Activated CD4-positive, alpha-beta T cell treated with anti-CD3 and anti-CD28 coated beads, Interleukin-2, amount 10 ng/mL, durations not matched to agents 24 days and 14 days (primary cell): ENCODE measurements around the gene TNFRSF4. TPM values are rescaled to one million over a fixed set of nuclear protein-coding genes. Genes with fewer than 3 reads are reported as not detected.

Experiments
- DNase-seq: peaks from one replicate; pipeline ENCODE4 v3.0.0; 2022
- H3K27ac Mint-ChIP-seq: one replicate; pipeline ENCODE4 v1.8.0; 2022; ENCODE audit warnings: mild to moderate bottlenecking, mixed read lengths
- H3K27me3 Mint-ChIP-seq: one replicate; pipeline ENCODE4 v1.8.0; 2022; ENCODE audit warnings: mixed read lengths
- H3K36me3 Mint-ChIP-seq: one replicate; pipeline ENCODE4 v1.8.0; 2022; ENCODE audit warnings: low read depth, mild to moderate bottlenecking, mixed read lengths
- H3K4me1 Mint-ChIP-seq: one replicate; pipeline ENCODE4 v1.8.0; 2021; ENCODE audit warnings: mixed read lengths
- H3K4me3 Mint-ChIP-seq: one replicate; pipeline ENCODE4 v1.8.0; 2022; ENCODE audit warnings: mild to moderate bottlenecking, moderate library complexity, mixed read lengths
- H3K9me3 Mint-ChIP-seq: one replicate; pipeline ENCODE4 v1.8.0; 2021; ENCODE audit warnings: mixed read lengths
- intact Hi-C: fragments of 100-400 bp; cut with micrococcal nuclease; formaldehyde crosslinking; loops from one replicate; pipeline ENCODE4 v1.15.1; 2023
- total RNA-seq: library from RNA; stranded (reverse); gene quantifications from 2 replicates; pipeline ENCODE4 v1.2.3, GENCODE V29; 2022

The TNFRSF4 gene
- total RNA-seq, 1 donor from 2014 or later: 702 TPM

GRCh38 chr1:1211541-1212441 lies 2.2 kb downstream of the TNFRSF4 start:
- H3K27me3 Mint-ChIP-seq: no peaks in the 10 kb centered on the region
- intact Hi-C loops: loop anchor here (10.0 kb wide), 1 partner anchor 197 kb away; the partner anchor contains the start of gene ISG15

DNA sequence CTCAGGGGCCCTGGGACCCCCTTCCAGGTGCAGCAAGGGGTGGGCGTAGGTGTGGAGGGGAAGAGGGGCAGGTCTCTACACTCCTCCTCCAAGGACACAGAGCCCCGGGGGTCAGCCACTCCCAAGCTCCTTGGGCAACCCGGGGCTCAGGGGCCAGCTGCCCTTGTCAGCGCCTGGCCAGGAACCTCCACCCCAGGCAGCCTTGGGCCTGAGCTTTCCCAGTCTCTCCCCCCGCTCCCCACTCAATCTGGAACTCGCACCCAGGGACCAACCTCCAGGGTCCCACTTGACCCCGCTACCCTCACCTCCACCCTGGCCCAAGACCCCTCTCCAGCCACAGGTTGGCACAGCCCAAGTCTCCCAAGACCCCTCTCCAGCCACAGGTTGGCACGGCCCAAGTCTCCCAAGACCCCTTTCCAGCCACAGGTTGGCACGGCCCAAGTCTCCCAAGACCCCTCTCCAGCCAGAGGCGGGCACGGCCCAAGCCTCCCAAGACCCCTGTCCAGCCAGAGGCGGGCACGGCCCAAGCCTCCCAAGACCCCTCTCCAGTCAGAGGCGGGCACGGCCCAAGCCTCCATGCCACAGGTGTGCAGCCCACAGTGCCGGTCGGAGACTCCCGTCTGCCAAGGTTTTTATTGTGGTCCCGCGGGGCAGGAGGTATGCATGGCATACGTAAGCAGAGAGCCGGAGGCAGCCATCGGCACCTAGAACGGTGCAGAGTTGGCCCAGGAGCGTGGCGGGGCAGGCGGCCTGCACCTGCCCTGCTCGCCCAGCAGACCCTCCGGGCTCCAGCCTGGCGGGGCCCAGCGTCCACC lies 3.0 kb downstream of the TNFRSF4 start:
- intact Hi-C loops: loop anchor here (10.0 kb wide), 1 partner anchor 196 kb away; the partner anchor contains the start of gene ISG15
- Mint-ChIP-seq H3K36me3 (peaks cover 47% of the 10 kb centered on the region), H3K27me3 (no peaks in the 10 kb centered on the region), H3K9me3 (no peaks in the 10 kb centered on the region), H3K4me1 (peaks cover 44% of the 10 kb centered on the region), H3K27ac (peak overlapping the region; percentile 70), H3K4me3 (peak overlapping the region; percentile 77)
- no peak for DNase-seq

More at GRCh38 chr1:1211541-1212441, 2.2 kb downstream of the TNFRSF4 start:
- peaks cover 53% of the 10 kb centered on the region for H3K36me3 Mint-ChIP-seq
- peak overlapping the region; percentile 78 for H3K27ac Mint-ChIP-seq
- DNase-seq: no peak
- H3K4me3 Mint-ChIP-seq: peak overlapping the region; percentile 81
- H3K4me1 Mint-ChIP-seq: peaks cover 50% of the 10 kb centered on the region
- no peaks in the 10 kb centered on the region for H3K9me3 Mint-ChIP-seq

DNA sequence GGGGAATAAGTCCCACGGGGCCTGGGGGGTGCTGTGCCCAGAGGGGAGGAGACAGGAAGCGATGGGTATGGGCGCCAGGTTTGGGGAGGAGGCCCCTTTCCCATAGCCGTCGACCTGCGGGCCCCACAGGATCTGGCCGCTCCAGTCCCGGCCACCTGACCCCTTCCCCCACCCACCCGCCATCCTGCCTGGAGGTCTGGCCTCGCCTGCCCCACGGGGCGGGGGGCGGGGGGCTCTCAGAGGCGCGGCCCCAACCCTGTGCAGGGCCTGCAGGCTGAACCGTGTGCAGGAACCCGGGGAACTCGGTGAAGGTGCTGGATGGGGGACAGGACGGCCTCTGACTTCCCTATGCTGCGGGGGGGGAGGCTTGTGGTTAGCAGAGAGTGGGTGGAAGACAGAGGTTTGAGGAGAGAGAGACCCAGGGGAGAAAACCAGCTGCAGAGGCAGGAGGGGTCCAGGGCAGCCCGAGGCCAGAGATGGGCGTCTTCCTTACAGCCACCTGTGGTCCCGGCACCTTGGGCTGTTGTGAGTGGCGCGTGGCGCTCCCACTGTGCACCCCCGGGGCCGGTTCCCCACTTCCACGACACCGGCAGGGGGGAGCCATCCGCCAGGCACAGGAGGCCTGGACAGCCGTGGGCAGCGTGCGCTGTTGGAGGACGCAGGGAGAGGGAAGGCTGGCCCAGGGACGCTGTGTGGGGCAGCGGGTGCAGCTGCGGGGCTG lies 5.1 kb downstream of the TNFRSF4 start:
- intact Hi-C loops: loop anchor here (1.0 to 10.0 kb wide), 7 partner anchors 8 to 174 kb away; partner anchors contain the start of genes ACAP3 and PUSL1
- Mint-ChIP-seq H3K9me3 (no peaks in the 10 kb centered on the region), H3K4me1 (peaks cover 30% of the 10 kb centered on the region), H3K27ac (peak overlapping the region; percentile 98), H3K36me3 (peaks cover 47% of the 10 kb centered on the region), H3K27me3 (no peaks in the 10 kb centered on the region), H3K4me3 (peak overlapping the region; percentile 91)
- DNase-seq: peak; percentile 82

- H3K36me3 Mint-ChIP-seq: peaks cover 41% of the 10 kb centered on the region
- intact Hi-C loops: loop anchor here (5.0 to 10.0 kb wide), 5 partner anchors 45 to 173 kb away; partner anchors contain the start of genes ACAP3 and PUSL1
Observed at GRCh38 chr1:1207571-1207892, 6.4 kb downstream of the TNFRSF4 start.

DNA sequence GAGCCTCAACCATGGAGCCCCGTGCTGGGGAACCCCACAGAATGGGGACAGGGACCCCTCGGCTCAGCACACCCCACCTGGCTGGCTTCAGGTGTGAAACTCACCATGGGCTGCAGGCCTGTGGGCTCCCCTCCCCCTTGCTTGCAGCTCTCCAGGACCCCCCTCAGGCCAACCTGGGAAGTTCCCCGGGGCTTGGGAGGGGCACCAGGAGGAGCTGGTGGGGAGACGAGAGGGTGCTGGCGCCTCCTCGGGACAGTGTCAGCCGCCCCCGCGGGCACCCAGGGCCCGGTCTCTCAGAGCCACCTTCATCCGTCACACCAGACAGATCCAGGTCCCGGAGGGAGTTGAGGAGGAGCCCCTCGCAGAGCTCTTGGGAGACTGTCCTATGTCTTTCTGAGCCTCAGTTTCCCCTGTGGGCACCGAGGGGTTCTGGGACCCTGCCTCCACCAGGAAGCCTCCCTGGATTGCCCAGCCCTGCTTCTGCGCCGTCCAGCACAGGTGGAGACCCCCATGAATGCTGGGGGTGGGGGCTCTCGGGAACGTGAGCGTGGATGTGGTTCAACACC lies 6.9 kb downstream of the TNFRSF4 start:
- Mint-ChIP-seq H3K36me3 (peaks cover 38% of the 10 kb centered on the region), H3K27ac (peak overlapping the region; percentile 98), H3K27me3 (no peaks in the 10 kb centered on the region), H3K4me1 (peaks cover 30% of the 10 kb centered on the region), H3K4me3 (peak overlapping the region; percentile 91), H3K9me3 (no peaks in the 10 kb centered on the region)
- intact Hi-C loops: loop anchor here (5.0 to 10.0 kb wide), 5 partner anchors 45 to 172 kb away; partner anchors contain the start of genes ACAP3 and PUSL1
- DNase-seq: no peak

More at GRCh38 chr1:1207571-1207892, 6.4 kb downstream of the TNFRSF4 start:
- peak overlapping the region; percentile 98 for H3K27ac Mint-ChIP-seq
- H3K9me3 Mint-ChIP-seq: no peaks in the 10 kb centered on the region
- peaks cover 30% of the 10 kb centered on the region for H3K4me1 Mint-ChIP-seq
- H3K4me3 Mint-ChIP-seq: peak overlapping the region; percentile 91
- DNase-seq: no peak
- no peaks in the 10 kb centered on the region for H3K27me3 Mint-ChIP-seq

GRCh38 chr1:1206376-1206965 lies 7.5 kb downstream of the TNFRSF4 start, which contains the start of gene TNFRSF18:
TSS of gene TNFRSF18 (minus strand) at chr1:1206592. CDS start at chr1:1206571, 21 bp downstream.
- Mint-ChIP-seq H3K27ac (peak within 1 kb of the TSS; percentile 98), H3K36me3 (peaks cover 37% of the 10 kb centered on the region), H3K27me3 (no peaks in the 10 kb centered on the region), H3K4me3 (peak within 1 kb of the TSS; percentile 91), H3K4me1 (peaks cover 30% of the 10 kb centered on the region), H3K9me3 (no peaks in the 10 kb centered on the region)
- intact Hi-C loops: loop anchor here (5.0 to 10.0 kb wide), 5 partner anchors 46 to 172 kb away; partner anchors contain the start of genes ACAP3 and PUSL1
- peak; percentile 84 for DNase-seq

- H3K9me3 Mint-ChIP-seq: no peaks in the 10 kb centered on the region
- peak overlapping the region; percentile 88 for H3K4me3 Mint-ChIP-seq
- H3K27me3 Mint-ChIP-seq: no peaks in the 10 kb centered on the region
- H3K27ac Mint-ChIP-seq: peak overlapping the region; percentile 77
- no peak for DNase-seq
- H3K4me1 Mint-ChIP-seq: peaks cover 27% of the 10 kb centered on the region
- intact Hi-C loops: loop anchor here (5.0 to 10.0 kb wide), 5 partner anchors 46 to 171 kb away; partner anchors contain the start of genes ACAP3 and PUSL1
- peaks cover 33% of the 10 kb centered on the region for H3K36me3 Mint-ChIP-seq
Observed at GRCh38 chr1:1205769-1206375, 8.1 kb downstream of the TNFRSF4 start.

DNA sequence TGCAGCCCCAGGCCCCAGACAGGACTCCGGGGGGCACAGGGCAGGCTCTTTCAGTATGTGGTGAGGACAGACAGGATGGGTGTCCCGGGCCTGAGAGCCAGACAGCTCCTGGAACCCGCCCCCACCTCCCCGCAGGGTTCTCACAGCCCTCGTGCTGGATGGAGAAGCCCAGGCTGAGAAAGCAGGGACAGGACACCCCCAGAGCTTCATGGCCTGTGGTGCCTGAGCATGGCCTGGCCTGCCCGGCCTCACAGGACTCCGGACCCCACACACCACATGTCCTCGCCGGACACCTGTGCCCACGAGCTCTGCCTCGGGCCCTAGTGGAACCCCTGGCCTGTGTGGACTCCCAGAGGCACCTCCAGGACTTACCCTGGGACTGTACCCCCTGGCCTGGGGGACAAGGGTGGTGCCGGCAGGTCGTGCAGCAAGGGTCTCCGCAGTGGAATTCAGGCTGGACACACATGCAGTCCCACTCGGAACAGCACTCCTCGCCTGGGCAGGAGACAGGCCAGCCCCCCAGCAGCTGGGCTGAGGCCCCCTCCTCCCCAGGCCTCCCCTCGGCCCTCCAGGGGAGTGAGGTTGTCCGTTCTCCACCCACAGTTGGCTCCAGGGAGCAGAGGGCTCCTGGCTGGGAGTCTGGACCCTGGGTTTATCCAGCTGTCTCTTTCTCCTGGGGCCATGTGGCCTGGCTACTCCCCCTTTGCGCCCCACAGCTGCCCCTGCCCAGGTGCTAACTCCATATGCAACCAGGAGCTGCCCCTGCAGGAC lies 8.8 kb downstream of the TNFRSF4 start:
- peak overlapping the region; percentile 77 for H3K27ac Mint-ChIP-seq
- no peaks in the 10 kb centered on the region for H3K27me3 Mint-ChIP-seq
- no peak for DNase-seq
- H3K36me3 Mint-ChIP-seq: peaks cover 29% of the 10 kb centered on the region
- peaks cover 27% of the 10 kb centered on the region for H3K4me1 Mint-ChIP-seq
- intact Hi-C loops: loop anchor here (5.0 to 10.0 kb wide), 6 partner anchors 47 to 170 kb away; partner anchors contain the start of genes ACAP3, PUSL1 and UBE2J2
- peak overlapping the region; percentile 88 for H3K4me3 Mint-ChIP-seq
- no peaks in the 10 kb centered on the region for H3K9me3 Mint-ChIP-seq

DNA sequence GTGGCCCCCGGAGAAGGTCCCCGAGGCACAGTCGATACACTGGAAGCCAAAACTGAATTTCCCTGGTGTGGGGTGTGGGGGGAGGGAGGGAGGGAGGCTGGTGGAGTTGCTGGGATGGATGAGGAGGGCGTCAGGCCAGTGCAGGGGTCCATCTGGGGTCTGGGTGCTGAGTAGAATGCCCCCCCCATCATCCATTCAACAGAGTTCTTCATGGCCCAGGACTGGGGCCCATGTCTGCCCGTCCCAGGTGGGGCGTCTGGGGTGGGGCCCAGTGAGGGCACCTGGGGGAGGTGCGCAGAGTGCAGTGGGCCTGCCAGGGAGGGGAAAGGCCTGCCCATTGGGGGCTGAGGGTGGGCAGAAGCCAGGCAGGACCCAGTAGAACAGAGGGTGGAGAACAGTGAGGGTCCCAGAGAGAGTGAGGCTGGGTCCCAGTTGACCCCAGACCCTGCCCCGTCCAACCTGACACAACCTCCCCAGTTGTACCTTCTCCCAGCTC lies 9.5 kb downstream of the TNFRSF4 start:
- intact Hi-C loops: loop anchor here (5.0 to 10.0 kb wide), 2 partner anchors 68 to 170 kb away; partner anchors contain the start of gene UBE2J2
- H3K27ac Mint-ChIP-seq: no peak overlapping the region

GRCh38 chr1:1203561-1204424 lies 10.2 kb downstream of the TNFRSF4 start:
- no peaks in the 10 kb centered on the region for H3K9me3 Mint-ChIP-seq
- H3K27ac Mint-ChIP-seq: no peak overlapping the region
- peak overlapping the region; percentile 88 for H3K4me3 Mint-ChIP-seq
- peaks cover 19% of the 10 kb centered on the region for H3K4me1 Mint-ChIP-seq
- H3K36me3 Mint-ChIP-seq: peaks cover 17% of the 10 kb centered on the region
- DNase-seq: no peak
- no peaks in the 10 kb centered on the region for H3K27me3 Mint-ChIP-seq
- intact Hi-C loops: loop anchor here (5.0 to 10.0 kb wide), 2 partner anchors 69 to 169 kb away; partner anchors contain the start of gene UBE2J2

More for the DNA sequence above, 9.5 kb downstream of the TNFRSF4 start:
- Mint-ChIP-seq H3K9me3 (no peaks in the 10 kb centered on the region), H3K27me3 (no peaks in the 10 kb centered on the region), H3K36me3 (peaks cover 22% of the 10 kb centered on the region), H3K4me3 (peak overlapping the region; percentile 88), H3K4me1 (peaks cover 22% of the 10 kb centered on the region)
- DNase-seq: no peak
